ENCODE data around the gene SLC5A12. TPM values are rescaled to one million over a fixed set of nuclear protein-coding genes. Genes with fewer than 3 reads are reported as not detected.

SLC5A12 gene
- total RNA-seq, 2 experiments from 2014 or later, result not detected

DNA sequence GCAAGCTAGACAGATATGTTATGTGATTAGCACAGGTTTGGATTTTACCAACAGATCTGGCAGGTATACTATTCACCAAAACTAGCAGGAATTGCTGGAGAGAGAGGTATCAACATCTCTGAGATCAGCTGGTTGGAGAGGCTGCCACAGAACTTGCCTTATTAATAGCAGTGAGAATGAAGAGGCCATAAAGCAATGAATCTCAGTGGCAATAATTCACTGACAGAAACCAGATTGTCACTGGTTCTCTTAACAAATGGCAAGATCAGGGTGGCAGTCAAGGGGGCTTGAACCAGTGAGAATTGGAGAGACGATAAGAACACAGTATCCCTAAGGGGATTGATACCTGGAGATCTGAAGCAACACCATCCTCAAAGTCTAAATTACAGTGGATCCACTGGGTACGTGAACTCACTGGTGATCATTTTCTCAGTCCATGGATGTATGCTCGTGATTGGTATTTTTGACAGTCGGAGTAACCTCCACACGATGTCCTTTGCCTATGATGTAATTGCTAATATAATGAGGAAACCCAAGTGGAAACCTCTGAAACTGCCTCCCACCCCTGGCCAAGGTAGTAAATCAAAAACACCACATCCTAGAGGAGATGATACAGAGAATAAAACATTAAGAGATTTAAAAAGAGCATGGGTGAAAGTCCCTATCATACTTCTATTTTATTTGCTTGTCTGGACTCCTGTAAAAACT lies 17.7 kb upstream of the SLC5A12 start:
- TF ChIP-seq, protein P1, sequence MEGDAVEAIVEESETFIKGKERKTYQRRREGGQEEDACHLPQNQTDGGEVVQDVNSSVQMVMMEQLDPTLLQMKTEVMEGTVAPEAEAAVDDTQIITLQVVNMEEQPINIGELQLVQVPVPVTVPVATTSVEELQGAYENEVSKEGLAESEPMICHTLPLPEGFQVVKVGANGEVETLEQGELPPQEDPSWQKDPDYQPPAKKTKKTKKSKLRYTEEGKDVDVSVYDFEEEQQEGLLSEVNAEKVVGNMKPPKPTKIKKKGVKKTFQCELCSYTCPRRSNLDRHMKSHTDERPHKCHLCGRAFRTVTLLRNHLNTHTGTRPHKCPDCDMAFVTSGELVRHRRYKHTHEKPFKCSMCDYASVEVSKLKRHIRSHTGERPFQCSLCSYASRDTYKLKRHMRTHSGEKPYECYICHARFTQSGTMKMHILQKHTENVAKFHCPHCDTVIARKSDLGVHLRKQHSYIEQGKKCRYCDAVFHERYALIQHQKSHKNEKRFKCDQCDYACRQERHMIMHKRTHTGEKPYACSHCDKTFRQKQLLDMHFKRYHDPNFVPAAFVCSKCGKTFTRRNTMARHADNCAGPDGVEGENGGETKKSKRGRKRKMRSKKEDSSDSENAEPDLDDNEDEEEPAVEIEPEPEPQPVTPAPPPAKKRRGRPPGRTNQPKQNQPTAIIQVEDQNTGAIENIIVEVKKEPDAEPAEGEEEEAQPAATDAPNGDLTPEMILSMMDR (IDR thresholded peaks at IDR 0.05), result no peak
- Mint-ChIP-seq H3K27ac (no peak overlapping the region), H3K36me3 (ENCODE audit: low read depth) (no peaks in the 10 kb centered on the region), H3K4me1 (ENCODE audit: low read depth) (no peaks in the 10 kb centered on the region), H3K27me3 (no peaks in the 10 kb centered on the region), H3K9me3 (peaks cover 11% of the 10 kb centered on the region), H3K4me3 (no peak overlapping the region)
- no peak for DNase-seq
- no peak for ATAC-seq
- intact Hi-C loops (cut with micrococcal nuclease), result no loop called here
- CTCF ChIA-PET, result no interaction called here
- POLR2A ChIA-PET, result no interaction called here

DNA sequence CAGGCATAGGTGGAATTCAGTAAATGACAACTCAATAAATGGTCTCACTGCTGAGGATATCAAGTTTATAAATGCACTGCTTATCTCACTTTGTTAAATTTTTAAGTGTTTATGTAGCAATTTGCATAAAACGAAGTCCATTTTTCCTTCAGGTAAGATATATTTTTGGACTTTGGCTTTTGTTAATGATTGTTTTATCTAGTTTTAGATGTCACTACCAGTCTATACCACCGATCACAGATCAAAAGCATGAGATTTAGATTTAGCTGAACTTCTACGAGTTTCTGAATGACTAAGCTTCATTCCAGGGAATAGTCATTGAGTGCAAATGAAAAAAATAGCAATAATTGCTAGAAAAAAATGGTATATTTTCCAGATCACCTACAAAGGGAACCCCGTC lies 12.8 kb upstream of the SLC5A12 start:
- intact Hi-C loops (cut with micrococcal nuclease), result no loop called here
- Mint-ChIP-seq H3K4me3 (no peak overlapping the region), H3K4me1 (ENCODE audit: low read depth) (no peaks in the 10 kb centered on the region), H3K27me3 (no peaks in the 10 kb centered on the region), H3K9me3 (peaks cover 13% of the 10 kb centered on the region), H3K36me3 (ENCODE audit: low read depth) (no peaks in the 10 kb centered on the region), H3K27ac (no peak overlapping the region)
- ATAC-seq, result no peak
- TF ChIP-seq, protein P1 (IDR thresholded peaks at IDR 0.05), result no peak
- ChIA-PET POLR2A (no interaction called here), CTCF (no interaction called here)
- DNase-seq, result no peak

DNA sequence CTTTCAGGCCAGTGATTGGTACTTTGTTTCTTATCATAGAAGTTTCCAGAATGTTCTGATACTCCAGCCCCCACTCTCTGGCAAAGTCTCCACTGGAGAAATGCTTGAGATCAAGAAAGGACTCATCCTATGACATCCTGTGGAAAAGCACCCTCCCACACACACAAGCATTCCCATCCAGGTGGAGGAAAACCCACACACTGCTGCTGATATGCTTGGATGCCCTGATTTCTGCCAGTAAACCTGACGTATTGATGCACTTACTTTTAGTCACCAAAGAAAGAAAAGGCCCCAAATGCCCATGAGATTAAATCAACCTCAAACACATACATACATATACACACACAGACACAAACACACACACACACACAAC lies 9.2 kb upstream of the SLC5A12 start:
- peaks cover 10% of the 10 kb centered on the region for H3K9me3 Mint-ChIP-seq
- no peaks in the 10 kb centered on the region for H3K36me3 Mint-ChIP-seq (ENCODE audit: low read depth)
- TF ChIP-seq, protein P1 (IDR thresholded peaks at IDR 0.05), result no peak
- ChIA-PET POLR2A (interaction anchor here (0.6 kb wide), 1 partner anchor 75 kb away, joined by 3 read pairs; no protein-coding TSS in a partner anchor), CTCF (no interaction called here)
- ATAC-seq, result no peak
- H3K27ac Mint-ChIP-seq, result no peak overlapping the region
- intact Hi-C loops (cut with micrococcal nuclease), result no loop called here
- H3K4me1 Mint-ChIP-seq (ENCODE audit: low read depth), result no peaks in the 10 kb centered on the region
- no peaks in the 10 kb centered on the region for H3K27me3 Mint-ChIP-seq
- DNase-seq, result no peak
- no peak overlapping the region for H3K4me3 Mint-ChIP-seq

DNA sequence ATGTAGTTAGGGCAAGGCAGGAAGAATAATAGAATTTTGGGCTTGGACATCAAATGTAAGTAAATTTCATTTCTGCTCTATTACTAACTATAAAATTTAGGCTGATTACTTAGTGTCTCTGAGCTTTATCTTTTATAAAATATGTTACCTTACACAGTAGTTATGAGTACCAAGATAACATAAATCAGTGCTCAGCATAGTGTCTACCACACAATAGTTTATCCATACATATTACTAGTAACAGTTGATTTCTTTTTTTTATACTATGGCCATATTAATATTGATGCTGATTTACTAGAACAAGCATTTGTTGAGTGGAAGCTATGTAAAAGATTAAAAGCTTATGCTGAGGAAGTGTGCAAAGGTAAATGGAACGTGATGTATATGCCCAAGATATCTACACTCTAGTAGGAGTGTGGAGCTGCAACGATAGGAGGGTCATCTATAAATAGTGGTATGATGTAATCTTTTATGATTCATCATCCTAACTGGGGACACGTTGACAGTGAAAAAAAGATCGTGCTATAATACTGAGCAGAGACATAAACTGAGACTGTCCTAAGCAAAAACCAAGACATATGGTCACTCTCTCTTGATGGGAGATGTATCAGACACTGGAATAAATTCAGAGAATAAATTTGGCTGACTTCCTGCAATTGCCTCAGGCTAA lies 8.7 kb upstream of the SLC5A12 start:
- Mint-ChIP-seq H3K36me3 (ENCODE audit: low read depth) (no peaks in the 10 kb centered on the region), H3K27ac (no peak overlapping the region), H3K4me1 (ENCODE audit: low read depth) (no peaks in the 10 kb centered on the region), H3K4me3 (no peak overlapping the region), H3K9me3 (peaks cover 9% of the 10 kb centered on the region), H3K27me3 (no peaks in the 10 kb centered on the region)
- TF ChIP-seq, protein P1 (IDR thresholded peaks at IDR 0.05), result no peak
- POLR2A ChIA-PET, result interaction anchor here (0.6 kb wide), 1 partner anchor 75 kb away, joined by 3 read pairs; no protein-coding TSS in a partner anchor
- intact Hi-C loops (cut with micrococcal nuclease), result no loop called here
- no peak for DNase-seq
- ATAC-seq, result no peak
- CTCF ChIA-PET, result no interaction called here

DNA sequence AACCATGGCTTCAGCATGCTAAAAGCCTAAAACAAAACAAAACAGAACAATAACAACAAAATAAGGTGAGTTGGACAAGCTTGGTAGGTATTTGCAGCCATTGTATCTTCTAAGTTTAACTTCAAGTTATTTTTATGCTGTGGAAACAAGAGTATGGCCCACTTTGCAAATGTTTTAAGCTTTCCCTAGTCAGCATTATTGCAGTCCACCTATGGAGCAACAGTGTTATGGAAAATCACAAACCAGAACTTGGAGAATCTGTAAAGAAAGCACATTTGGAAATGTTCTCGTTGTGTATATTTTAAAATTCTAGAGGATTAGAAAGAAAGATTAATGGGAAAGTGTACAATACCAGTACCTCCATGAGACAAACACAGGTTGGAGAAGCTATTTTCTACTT lies 7.4 kb upstream of the SLC5A12 start:
- Mint-ChIP-seq H3K36me3 (ENCODE audit: low read depth) (no peaks in the 10 kb centered on the region), H3K4me1 (ENCODE audit: low read depth) (no peaks in the 10 kb centered on the region), H3K27me3 (no peaks in the 10 kb centered on the region), H3K9me3 (peaks cover 8% of the 10 kb centered on the region), H3K27ac (no peak overlapping the region), H3K4me3 (no peak overlapping the region)
- ChIA-PET CTCF (no interaction called here), POLR2A (no interaction called here)
- intact Hi-C loops (cut with micrococcal nuclease), result no loop called here
- TF ChIP-seq, protein P1 (IDR thresholded peaks at IDR 0.05), result no peak
- no peak for DNase-seq
- ATAC-seq, result no peak
